ENCODE results near the gene KNL1. TPM values are rescaled to one million over a fixed set of nuclear protein-coding genes. Genes with fewer than 3 reads are reported as not detected.

The KNL1 gene
- total and polyA plus RNA-seq, 4 donors, result 1.5 to 38.5 (median 2.9) TPM

- no peak overlapping the region for H3K27ac ChIP-seq (ENCODE audit: low read depth in 1 of 2, low read length in 2 of 2)
- TF ChIP-seq FOXA1 (IDR thresholded peaks at IDR 0.05) (no peak), JUND (IDR thresholded peaks at IDR 0.05) (no peak), RAD21 (IDR thresholded peaks at IDR 0.05) (no peak), HNF4A (conservative IDR thresholded peaks at IDR 0.05) (no peak), GABPA (IDR thresholded peaks at IDR 0.05 in 1 of 2, conservative IDR thresholded peaks at IDR 0.05 in 1 of 2) (no peak), TAF1 (conservative IDR thresholded peaks at IDR 0.05) (no peak), MAX (IDR thresholded peaks at IDR 0.05) (no peak), ATF3 (IDR thresholded peaks at IDR 0.05) (no peak), FOXA2 (IDR thresholded peaks at IDR 0.05) (no peak), HNF4G (IDR thresholded peaks at IDR 0.05) (no peak), REST (IDR thresholded peaks at IDR 0.05) (no peak), SP1 (IDR thresholded peaks at IDR 0.05) (no peak), NR2F2 (IDR thresholded peaks at IDR 0.05) (no peak), YY1 (IDR thresholded peaks at IDR 0.05) (no peak), EGR1 (IDR thresholded peaks at IDR 0.05; ENCODE audit: low read depth in 2 of 2) (no peak), CTCF (IDR thresholded peaks at IDR 0.05; ENCODE audit: low read depth, low read length, missing input control) (no peak), RXRA (IDR thresholded peaks at IDR 0.05) (no peak)
- DNase-seq (ENCODE audit: low spot score), result no peak
- peaks cover 8 to 18% (median 14%) of the 10 kb centered on the region in 4 donors for H3K4me1 ChIP-seq (ENCODE audit: control insufficient read depth in 4 of 4, insufficient read depth in 4 of 4, low read length in 3 of 4)
- H3K9me3 ChIP-seq (ENCODE audit: control insufficient read depth in 4 of 4, low read length in 3 of 4), result no peaks in the 10 kb centered on the region
- 1% methylated on average over 24 of the region's 24 CpGs for WGBS
- H3K4me3 ChIP-seq (ENCODE audit: low read depth in 1 of 3, low read length in 3 of 3), result peak overlapping the region in 2 of 3 donors; percentile 76 to 92
- H3K36me3 ChIP-seq (ENCODE audit: control insufficient read depth in 4 of 4, insufficient read depth in 3 of 4, low read depth in 1 of 4, low read length in 3 of 4), result peaks cover 0 to 6% (median under 1%) of the 10 kb centered on the region in 4 donors
- no peaks in the 10 kb centered on the region for H3K27me3 ChIP-seq (ENCODE audit: control insufficient read depth in 4 of 4, insufficient read depth in 4 of 4, low read length in 3 of 4)
- no peak overlapping the region for H3K9ac ChIP-seq (ENCODE audit: low read depth in 1 of 2, low read length in 2 of 2)
Observed at GRCh38 chr15:40695469-40695890, 101.4 kb downstream of the KNL1 start.

- Histone ChIP-seq H3K27ac (ENCODE audit: low read depth in 1 of 2, low read length in 2 of 2) (no peak overlapping the region), H3K4me1 (ENCODE audit: control insufficient read depth in 4 of 4, insufficient read depth in 4 of 4, low read length in 3 of 4) (peaks cover 8 to 18% (median 14%) of the 10 kb centered on the region in 4 donors), H3K9me3 (ENCODE audit: control insufficient read depth in 4 of 4, low read length in 3 of 4) (no peaks in the 10 kb centered on the region), H3K4me3 (ENCODE audit: low read depth in 1 of 3, low read length in 3 of 3) (no peak overlapping the region), H3K9ac (ENCODE audit: low read depth in 1 of 2, low read length in 2 of 2) (no peak overlapping the region), H3K27me3 (ENCODE audit: control insufficient read depth in 4 of 4, insufficient read depth in 4 of 4, low read length in 3 of 4) (no peaks in the 10 kb centered on the region), H3K36me3 (ENCODE audit: control insufficient read depth in 4 of 4, insufficient read depth in 3 of 4, low read depth in 1 of 4, low read length in 3 of 4) (peaks cover 0 to 6% (median 0%) of the 10 kb centered on the region in 4 donors)
- WGBS, result 88% methylated on average over 11 of the region's 11 CpGs
- TF ChIP-seq MAX (IDR thresholded peaks at IDR 0.05), result no peak
- no peak for TF ChIP-seq ZBTB33 (IDR thresholded peaks at IDR 0.05)
- TF ChIP-seq JUND (IDR thresholded peaks at IDR 0.05), result no peak
- no peak for TF ChIP-seq GABPA (IDR thresholded peaks at IDR 0.05 in 1 of 2, conservative IDR thresholded peaks at IDR 0.05 in 1 of 2)
- TF ChIP-seq HNF4G (IDR thresholded peaks at IDR 0.05), result no peak
- TF ChIP-seq SP1 (IDR thresholded peaks at IDR 0.05), result no peak
- no peak for DNase-seq (ENCODE audit: low spot score)
Observed at GRCh38 chr15:40696228-40696627, 102.2 kb downstream of the KNL1 start.
